GM10248 (cell line): Measurements from ENCODE around the gene VRK3.

Experiments
- CTCF ChIA-PET: fragments of 300-600 bp; sonication (Branson Sonifier 250); formaldehyde crosslinking; extraction: SDS; loops from one replicate; lab custom pipeline; 2021; ENCODE audit warnings: antibody characterized with exemption; lab: Yijun Ruan, JAX
- POLR2A ChIA-PET: fragments of 350-650 bp; sonication (Branson Sonifier 250); formaldehyde crosslinking; extraction: SDS; loops from one replicate; lab custom pipeline; 2020; ENCODE audit warnings: antibody characterized with exemption; lab: Yijun Ruan, JAX
- DNase-seq: peaks from one replicate; pipeline ENCODE4 v3.0.0; 2012; ENCODE audit errors: extremely low spot score
- CTCF ChIP-seq: IDR thresholded peaks from 2 replicates; pipeline ENCODE4 v1.5.1; 2012; ENCODE audit warnings: mild to moderate bottlenecking, low read depth; ENCODE audit errors: extremely low read depth, missing control alignments, control extremely low read depth

The VRK3 gene

GRCh38 chr19:50022823-50023222 lies 2.3 kb downstream of the VRK3 start:
- CTCF ChIA-PET: no interaction called here

GRCh38 chr19:50020481-50020880 lies 4.7 kb downstream of the VRK3 start:
- POLR2A ChIA-PET: interaction anchor here (0.7 kb wide), 1 partner anchor 972 kb away, joined by 3 read pairs; no protein-coding TSS in a partner anchor
- CTCF ChIA-PET: interaction anchor here (1.1 to 1.9 kb wide), 2 partner anchors 22 to 82 kb away, joined by 3 to 4 read pairs; no protein-coding TSS in a partner anchor
- TF ChIP-seq CTCF: no peak
- no peak for DNase-seq

More at GRCh38 chr19:50022823-50023222, 2.3 kb downstream of the VRK3 start:
- POLR2A ChIA-PET: no interaction called here
- DNase-seq: no peak
- no peak for TF ChIP-seq CTCF

GRCh38 chr19:50016225-50016807 lies 8.9 kb downstream of the VRK3 start:
- ChIA-PET CTCF (no interaction called here), POLR2A (no interaction called here)
- no peak for DNase-seq
- no peak for TF ChIP-seq CTCF

GRCh38 chr19:50008532-50008931 lies 16.6 kb downstream of the VRK3 start:
- no peak for DNase-seq
- ChIA-PET CTCF (no interaction called here), POLR2A (no interaction called here)
- peak; percentile 37 for TF ChIP-seq CTCF

GRCh38 chr19:50007947-50008346 lies 17.2 kb downstream of the VRK3 start:
- ChIA-PET POLR2A (no interaction called here), CTCF (no interaction called here)
- TF ChIP-seq CTCF: no peak
- DNase-seq: no peak

- ChIA-PET POLR2A (no interaction called here), CTCF (no interaction called here)
- TF ChIP-seq CTCF: no peak
- no peak for DNase-seq
Measured at GRCh38 chr19:50007170-50007569, 18.0 kb downstream of the VRK3 start.
